Measurements from ENCODE around the gene TCEANC.
"Not testable (repeated sequence)": the region's sequence is repeated elsewhere in the genome, so short reads cannot be mapped to it uniquely, and the experiment has no call there.

The TCEANC gene

GRCh38 chrX:13646154-13646549 is 6.8 kb upstream of the TCEANC start:
- DNase-seq (ENCODE audit: low read depth, low spot score), result no peak
- TF ChIP-seq CTCF (IDR thresholded peaks at IDR 0.05; ENCODE audit: insufficient read depth, low read length, missing control alignments), result peak; percentile 73
- H3K4me3 ChIP-seq (ENCODE audit: low read depth, low read length), result no peak overlapping the region
- POLR2A ChIA-PET, result interaction anchor here (1.1 kb wide), 1 partner anchor 670 kb away, joined by 3 read pairs; no protein-coding TSS in a partner anchor
- CTCF ChIA-PET, result interaction anchor here (0.5 to 5.6 kb wide), 18 partner anchors 13 to 833 kb away, joined by 3 to 64 read pairs (median 3); partner anchors contain the start of genes OFD1 and TRAPPC2

GRCh38 chrX:13647709-13648212 is 5.2 kb upstream of the TCEANC start:
- ChIA-PET CTCF (interaction anchor here (5.6 kb wide), 1 partner anchor 140 kb away, joined by 64 read pairs; no protein-coding TSS in a partner anchor), POLR2A (no interaction called here)
- no peak overlapping the region for H3K4me3 ChIP-seq (ENCODE audit: low read depth, low read length)
- no peak for TF ChIP-seq CTCF (IDR thresholded peaks at IDR 0.05; ENCODE audit: insufficient read depth, low read length, missing control alignments)
- no peak for DNase-seq (ENCODE audit: low read depth, low spot score)

- H3K4me3 ChIP-seq (ENCODE audit: low read depth, low read length); CTCF ChIA-PET; POLR2A ChIA-PET; DNase-seq (ENCODE audit: low read depth, low spot score): not testable (repeated sequence)
Measured at GRCh38 chrX:13648336-13648735, 4.6 kb upstream of the TCEANC start.

GRCh38 chrX:13649838-13650237 is 3.1 kb upstream of the TCEANC start:
- TF ChIP-seq CTCF (IDR thresholded peaks at IDR 0.05; ENCODE audit: insufficient read depth, low read length, missing control alignments), result no peak
- no peak for DNase-seq (ENCODE audit: low read depth, low spot score)
- H3K4me3 ChIP-seq (ENCODE audit: low read depth, low read length), result no peak overlapping the region
- POLR2A ChIA-PET, result interaction anchor here (0.8 kb wide), 1 partner anchor 379 kb away, joined by 3 read pairs; no protein-coding TSS in a partner anchor
- CTCF ChIA-PET, result interaction anchor here (0.8 to 1.4 kb wide), 2 partner anchors 12 to 143 kb away, joined by 3 to 4 read pairs; no protein-coding TSS in a partner anchor

- POLR2A ChIA-PET, result interaction anchor here (0.8 kb wide), 1 partner anchor 379 kb away, joined by 3 read pairs; no protein-coding TSS in a partner anchor
Measured at GRCh38 chrX:13650318-13650717, 2.6 kb upstream of the TCEANC start.

GRCh38 chrX:13651150-13651549 is 1.8 kb upstream of the TCEANC start:
- DNase-seq (ENCODE audit: low read depth, low spot score), result no peak
- no peak overlapping the region for H3K4me3 ChIP-seq (ENCODE audit: low read depth, low read length)
- no peak for TF ChIP-seq CTCF (IDR thresholded peaks at IDR 0.05; ENCODE audit: insufficient read depth, low read length, missing control alignments)
- ChIA-PET POLR2A (no interaction called here), CTCF (interaction anchor here (1.0 to 1.5 kb wide), 2 partner anchors 129 to 144 kb away, joined by 3 to 7 read pairs; no protein-coding TSS in a partner anchor)

More at GRCh38 chrX:13650318-13650717, 2.6 kb upstream of the TCEANC start:
- TF ChIP-seq CTCF (IDR thresholded peaks at IDR 0.05; ENCODE audit: insufficient read depth, low read length, missing control alignments), result no peak
- CTCF ChIA-PET, result interaction anchor here (0.8 to 1.5 kb wide), 4 partner anchors 12 to 144 kb away, joined by 3 to 7 read pairs (median 4); no protein-coding TSS in a partner anchor
- DNase-seq (ENCODE audit: low read depth, low spot score), result no peak
- no peak overlapping the region for H3K4me3 ChIP-seq (ENCODE audit: low read depth, low read length)

Measured in AG04449 (cell line).